Natural killer cell (primary cell): ENCODE results near the gene PRPF8. TPM values are rescaled to one million over a fixed set of nuclear protein-coding genes. Genes with fewer than 3 reads are reported as not detected.
A peak's percentile ranks its signal among the peaks of the same experiment; 100 is the strongest.

Experiments
- ATAC-seq, 3 donors: fragments of 150-1000 bp in 2 of 3; fragments of 200-7000 bp in 1 of 3; cut with Tn5 transposase; 1 replicate in 1 of 3; 2 replicates in 2 of 3; pipeline ENCODE4 v1.10.0; 2021; ENCODE audit warnings: mild to moderate bottlenecking in 2 of 3, moderate library complexity in 2 of 3
- DNase-seq, 2 donors: peaks; one replicate each; pipeline versions ENCODE4 v3.0.0 to v3.0.0-alpha.2; 2013 to 2021; ENCODE audit warnings: mixed read lengths in 1 of 2
- H3K27ac ChIP-seq: one replicate; pipeline ENCODE4 v1.5.1; 2013; ENCODE audit warnings: mild to moderate bottlenecking, low read length
- H3K27me3 ChIP-seq: one replicate; pipeline ENCODE4 v1.6.1; 2013; ENCODE audit warnings: low read length; ENCODE audit not compliant: control insufficient read depth, insufficient read depth
- H3K36me3 ChIP-seq: one replicate; pipeline ENCODE4 v1.6.1; 2013; ENCODE audit warnings: low read length; ENCODE audit not compliant: control insufficient read depth, insufficient read depth
- H3K4me1 ChIP-seq: one replicate; pipeline ENCODE4 v1.6.1; 2013; ENCODE audit warnings: low read length; ENCODE audit not compliant: control insufficient read depth, insufficient read depth
- H3K4me3 ChIP-seq: one replicate; pipeline ENCODE4 v1.5.1; 2013; ENCODE audit warnings: low read length
- H3K9me3 ChIP-seq: one replicate; pipeline ENCODE4 v1.6.1; 2013; ENCODE audit warnings: low read length; ENCODE audit not compliant: control insufficient read depth, insufficient read depth
- H3K27ac Mint-ChIP-seq, 2 donors: one replicate each; pipeline ENCODE4 v1.8.0; 2022; ENCODE audit warnings: mild to moderate bottlenecking in 2 of 2, mixed read lengths in 2 of 2, moderate library complexity in 1 of 2
- H3K27me3 Mint-ChIP-seq, 2 donors: one replicate each; pipeline ENCODE4 v1.8.0; 2022; ENCODE audit warnings: low read depth in 2 of 2, mixed read lengths in 2 of 2
- H3K36me3 Mint-ChIP-seq: one replicate; pipeline ENCODE4 v1.8.0; 2022; ENCODE audit warnings: mixed read lengths
- H3K4me1 Mint-ChIP-seq, 2 donors: one replicate each; pipeline ENCODE4 v1.8.0; 2022; ENCODE audit warnings: mixed read lengths in 2 of 2
- H3K4me3 Mint-ChIP-seq: one replicate; pipeline ENCODE4 v1.8.0; 2022; ENCODE audit warnings: mild to moderate bottlenecking, moderate library complexity, mixed read lengths
- H3K9me3 Mint-ChIP-seq, 2 donors: one replicate each; pipeline ENCODE4 v1.8.0; 2022; ENCODE audit warnings: mixed read lengths in 2 of 2
- CTCF ChIP-seq: fragments of 200-600 bp; IDR thresholded peaks from one replicate; pipeline ENCODE4 v1.8.0; 2022; ENCODE audit warnings: antibody characterized with exemption
- WGBS: methylation state at CpG from one replicate; pipeline ENCODE4 v1.1.7; 2013; ENCODE audit warnings: missing lambda C conversion rate; ENCODE audit not compliant: insufficient coverage; 5-methylcytosine and 5-hydroxymethylcytosine counted together
- intact Hi-C: fragments of 100-400 bp; cut with micrococcal nuclease; formaldehyde crosslinking; loops from one replicate; pipeline ENCODE4 v1.14.2; 2022
- total RNA-seq, 4 donors: library from RNA; stranded (reverse); fragments of 120-200 nt in 1 of 4; gene quantifications; one replicate each; pipeline versions ENCODE4 v1.2.3 to v1.2.4, GENCODE V29; 2013 to 2022

PRPF8 gene
- total RNA-seq, 3 donors from 2014 or later (not counting 1 experiment from before 2014, with no cell fraction given), result 475 to 508 (median 480) TPM

- H3K4me3 ChIP-seq, result no peak overlapping the region
- H3K27me3 Mint-ChIP-seq, result no peaks in the 10 kb centered on the region
- no peaks in the 10 kb centered on the region for H3K27me3 ChIP-seq
- WGBS, result 31% methylated on average over 15 of the region's 15 CpGs
- no peaks in the 10 kb centered on the region for H3K36me3 ChIP-seq
- H3K4me1 ChIP-seq, result peaks cover 41% of the 10 kb centered on the region
- peaks cover 0 to 13% of the 10 kb centered on the region in 2 donors for H3K4me1 Mint-ChIP-seq
- no peaks in the 10 kb centered on the region for H3K9me3 Mint-ChIP-seq
- no peak for TF ChIP-seq CTCF
- H3K9me3 ChIP-seq, result no peaks in the 10 kb centered on the region
- DNase-seq (peak in 1 of 2 donors; percentile 56), ATAC-seq (peak in 1 of 3 donors; percentile 11)
- peak overlapping the region; percentile 86 for H3K4me3 Mint-ChIP-seq
- no peaks in the 10 kb centered on the region for H3K36me3 Mint-ChIP-seq
- intact Hi-C loops, result no loop called here
- H3K27ac ChIP-seq, result peak overlapping the region; percentile 29
- H3K27ac Mint-ChIP-seq, result peak overlapping the region in 1 of 2 donors; percentile 82
These were observed 40.0 kb downstream of the PRPF8 start for GRCh38 chr17:1644493-1645206.

GRCh38 chr17:1643999-1644492 lies 40.6 kb downstream of the PRPF8 start:
- TF ChIP-seq CTCF, result no peak
- DNase-seq, result no peak
- Mint-ChIP-seq H3K9me3 (no peaks in the 10 kb centered on the region), H3K36me3 (no peaks in the 10 kb centered on the region), H3K4me3 (peak overlapping the region; percentile 86), H3K4me1 (peaks cover 0 to 13% of the 10 kb centered on the region in 2 donors), H3K27me3 (no peaks in the 10 kb centered on the region), H3K27ac (peak overlapping the region in 1 of 2 donors; percentile 82)
- no peak overlapping the region for H3K4me3 ChIP-seq
- peaks cover 39% of the 10 kb centered on the region for H3K4me1 ChIP-seq
- no peaks in the 10 kb centered on the region for H3K9me3 ChIP-seq
- intact Hi-C loops, result no loop called here
- WGBS, result 24% methylated on average over 13 of the region's 13 CpGs
- no peaks in the 10 kb centered on the region for H3K36me3 ChIP-seq
- H3K27ac ChIP-seq, result peak overlapping the region; percentile 29
- no peaks in the 10 kb centered on the region for H3K27me3 ChIP-seq
- no peak for ATAC-seq

GRCh38 chr17:1643293-1643998 lies 41.2 kb downstream of the PRPF8 start:
- H3K4me1 ChIP-seq, result peaks cover 37% of the 10 kb centered on the region
- ATAC-seq (peak; percentile 68 to 73 (median 69)), DNase-seq (peak; percentile 55 to 86)
- no peak overlapping the region for H3K27ac ChIP-seq
- H3K27ac Mint-ChIP-seq, result no peak overlapping the region
- H3K36me3 ChIP-seq, result no peaks in the 10 kb centered on the region
- no peaks in the 10 kb centered on the region for H3K9me3 Mint-ChIP-seq
- under 1% methylated on average over 90 of the region's 90 CpGs for WGBS
- intact Hi-C loops, result no loop called here
- TF ChIP-seq CTCF, result peak; percentile 23
- H3K4me3 Mint-ChIP-seq, result peak overlapping the region; percentile 86
- H3K36me3 Mint-ChIP-seq, result no peaks in the 10 kb centered on the region
- no peaks in the 10 kb centered on the region for H3K9me3 ChIP-seq
- H3K4me1 Mint-ChIP-seq, result peaks cover 0 to 11% of the 10 kb centered on the region in 2 donors
- no peaks in the 10 kb centered on the region for H3K27me3 ChIP-seq
- H3K4me3 ChIP-seq, result no peak overlapping the region
- H3K27me3 Mint-ChIP-seq, result no peaks in the 10 kb centered on the region
